ENCODE results near the gene NECAB3.

Gene NECAB3

GRCh38 chr20:33626190-33626589, 48.0 kb downstream of the NECAB3 start:
- H3K79me2 ChIP-seq (ENCODE audit: control insufficient read depth, low read length) = no peaks in the 10 kb centered on the region
- no peaks in the 10 kb centered on the region for H3K27me3 ChIP-seq (ENCODE audit: control insufficient read depth, low read length)
- H3F3A ChIP-seq (ENCODE audit: control insufficient read depth, insufficient read depth) = no peaks in the 10 kb centered on the region
- H3K9me3 ChIP-seq (ENCODE audit: control insufficient read depth, insufficient read depth, low read length) = no peaks in the 10 kb centered on the region
- H3K4me2 ChIP-seq (ENCODE audit: low read length) = no peak overlapping the region
- H3K9me2 ChIP-seq (replicated peaks; ENCODE audit: control insufficient read depth, low read length) = no peaks in the 10 kb centered on the region
- TF ChIP-seq CTCF (IDR thresholded peaks at IDR 0.05; ENCODE audit: low read depth, low read length, poor library complexity, severe bottlenecking) = no peak
- TF ChIP-seq EZH2phosphoT487 (IDR thresholded peaks at IDR 0.05; ENCODE audit: borderline replicate concordance, low read length) = no peak
- H3K4me1 ChIP-seq (ENCODE audit: control insufficient read depth, low read length) = peaks cover 6% of the 10 kb centered on the region; the same call in 1 of the 2 replicates
- H3K27ac ChIP-seq (ENCODE audit: low read depth, low read length) = no peak overlapping the region
- peaks cover 6% of the 10 kb centered on the region; the same call in 1 of the 2 replicates for H3K36me3 ChIP-seq (ENCODE audit: control insufficient read depth, low read length)
- H4K20me1 ChIP-seq (ENCODE audit: control insufficient read depth, insufficient read depth, low read depth, low read length) = no peaks in the 10 kb centered on the region
- no peak overlapping the region for H3K4me3 ChIP-seq (ENCODE audit: low read length)

- Histone ChIP-seq H4K20me1 (ENCODE audit: control insufficient read depth, insufficient read depth, low read depth, low read length) (no peaks in the 10 kb centered on the region), H3K9me3 (ENCODE audit: control insufficient read depth, insufficient read depth, low read length) (no peaks in the 10 kb centered on the region), H3K4me1 (ENCODE audit: control insufficient read depth, low read length) (peaks cover 6% of the 10 kb centered on the region; the same call in 1 of the 2 replicates), H3K79me2 (ENCODE audit: control insufficient read depth, low read length) (no peaks in the 10 kb centered on the region), H3K27ac (ENCODE audit: low read depth, low read length) (no peak overlapping the region), H3K27me3 (ENCODE audit: control insufficient read depth, low read length) (no peaks in the 10 kb centered on the region), H3K4me3 (ENCODE audit: low read length) (no peak overlapping the region), H3F3A (ENCODE audit: control insufficient read depth, insufficient read depth) (no peaks in the 10 kb centered on the region), H3K36me3 (ENCODE audit: control insufficient read depth, low read length) (peaks cover 2% of the 10 kb centered on the region; the same call in 1 of the 2 replicates), H3K4me2 (ENCODE audit: low read length) (no peak overlapping the region), H3K9me2 (replicated peaks; ENCODE audit: control insufficient read depth, low read length) (no peaks in the 10 kb centered on the region)
- TF ChIP-seq EZH2phosphoT487 (IDR thresholded peaks at IDR 0.05; ENCODE audit: borderline replicate concordance, low read length) (no peak), CTCF (IDR thresholded peaks at IDR 0.05; ENCODE audit: low read depth, low read length, poor library complexity, severe bottlenecking) (no peak)
Measured at GRCh38 chr20:33624399-33624798, 49.8 kb downstream of the NECAB3 start.

- H3K4me2 ChIP-seq (ENCODE audit: low read length) = no peak overlapping the region
- no peaks in the 10 kb centered on the region for H3K9me3 ChIP-seq (ENCODE audit: control insufficient read depth, insufficient read depth, low read length)
- peaks cover 2% of the 10 kb centered on the region; the same call in 1 of the 2 replicates for H3K36me3 ChIP-seq (ENCODE audit: control insufficient read depth, low read length)
- H3K4me3 ChIP-seq (ENCODE audit: low read length) = no peak overlapping the region
- TF ChIP-seq CTCF (IDR thresholded peaks at IDR 0.05; ENCODE audit: low read depth, low read length, poor library complexity, severe bottlenecking) (no peak), EZH2phosphoT487 (IDR thresholded peaks at IDR 0.05; ENCODE audit: borderline replicate concordance, low read length) (no peak)
- H3K27me3 ChIP-seq (ENCODE audit: control insufficient read depth, low read length) = no peaks in the 10 kb centered on the region
- H3K9me2 ChIP-seq (replicated peaks; ENCODE audit: control insufficient read depth, low read length) = no peaks in the 10 kb centered on the region
- no peaks in the 10 kb centered on the region for H3F3A ChIP-seq (ENCODE audit: control insufficient read depth, insufficient read depth)
- no peak overlapping the region for H3K27ac ChIP-seq (ENCODE audit: low read depth, low read length)
- no peaks in the 10 kb centered on the region for H3K79me2 ChIP-seq (ENCODE audit: control insufficient read depth, low read length)
- no peaks in the 10 kb centered on the region for H4K20me1 ChIP-seq (ENCODE audit: control insufficient read depth, insufficient read depth, low read depth, low read length)
- peaks cover 6% of the 10 kb centered on the region; the same call in 1 of the 2 replicates for H3K4me1 ChIP-seq (ENCODE audit: control insufficient read depth, low read length)
Measured at GRCh38 chr20:33622705-33623365, 51.4 kb downstream of the NECAB3 start.

Data from DOHH2 (cell line).